Thyroid gland (tissue), 4 donors: ENCODE measurements around the gene CD209. TPM values are rescaled to one million over a fixed set of nuclear protein-coding genes. Genes with fewer than 3 reads are reported as not detected.
"Not testable (repeated sequence)": the region's sequence is repeated elsewhere in the genome, so short reads cannot be mapped to it uniquely, and the experiment has no call there.

ENCODE experiments used
- DNase-seq, 2 donors: peaks; one replicate each; pipeline ENCODE4 v3.0.0-alpha.2; 2019
- H3K27ac ChIP-seq, 3 donors: fragments of 200-600 bp; sonication (generic); 1 replicate in 2 of 3; 2 replicates in 1 of 3; pipeline ENCODE4 v1.5.1; 2016 to 2019; ENCODE audit warnings: mild to moderate bottlenecking in 1 of 3, moderate library complexity in 1 of 3
- H3K27me3 ChIP-seq: fragments of 200-600 bp; sonication (generic); one replicate; pipeline ENCODE4 v1.5.1; 2019
- H3K36me3 ChIP-seq, 2 donors: fragments of 200-600 bp; sonication (generic); one replicate each; pipeline ENCODE4 v1.5.1; 2016 to 2019
- H3K4me1 ChIP-seq, 2 donors: fragments of 200-600 bp; sonication (generic); one replicate each; pipeline ENCODE4 v1.5.1; 2017 to 2019
- H3K4me3 ChIP-seq, 3 donors: fragments of 200-600 bp; sonication (generic); replicated peaks in 1 of 3; 1 replicate in 2 of 3; 2 replicates in 1 of 3; pipeline ENCODE4 v1.5.1; 2016; ENCODE audit warnings: mild to moderate bottlenecking in 1 of 3
- H3K9me3 ChIP-seq: fragments of 200-600 bp; sonication (generic); one replicate; pipeline ENCODE4 v1.5.1; 2017
- POLR2A ChIP-seq, 2 donors: fragments of 450-650 bp; IDR thresholded peaks; one replicate each; pipeline ENCODE4 v1.6.1; 2017; ENCODE audit warnings: antibody characterized with exemption in 2 of 2, mild to moderate bottlenecking in 2 of 2, moderate library complexity in 1 of 2
- WGBS, 2 donors: methylation state at CpG; one replicate each; pipeline ENCODE4 v1.1.5; 2017; 5-methylcytosine and 5-hydroxymethylcytosine counted together
- intact Hi-C: fragments of 100-400 bp; cut with DNase I; formaldehyde crosslinking; loops from one replicate; pipeline ENCODE4 v1.15.1; 2023
- total RNA-seq, 4 donors: library from RNA; depleted of rRNA; stranded (reverse); fragments of >200 nt; gene quantifications; one replicate each; pipeline ENCODE4 v1.2.3, GENCODE V29; 2016
- TF ChIP-seq, protein P1 (sequence below), 6 experiments: fragments of 200-600 bp in 3 of 6; fragments of 450-650 bp in 3 of 6; sonication (generic) in 3 of 6; IDR thresholded peaks; one replicate each; pipeline ENCODE4 v1.5.1; 2016 to 2019; ENCODE audit warnings: antibody characterized with exemption in 6 of 6, mild to moderate bottlenecking in 2 of 6, inconsistent platforms in 1 of 6, moderate library complexity in 1 of 6

The CD209 gene
- total RNA-seq, 4 donors from 2014 or later = 1.5 to 6.4 (median 3.3) TPM

DNA sequence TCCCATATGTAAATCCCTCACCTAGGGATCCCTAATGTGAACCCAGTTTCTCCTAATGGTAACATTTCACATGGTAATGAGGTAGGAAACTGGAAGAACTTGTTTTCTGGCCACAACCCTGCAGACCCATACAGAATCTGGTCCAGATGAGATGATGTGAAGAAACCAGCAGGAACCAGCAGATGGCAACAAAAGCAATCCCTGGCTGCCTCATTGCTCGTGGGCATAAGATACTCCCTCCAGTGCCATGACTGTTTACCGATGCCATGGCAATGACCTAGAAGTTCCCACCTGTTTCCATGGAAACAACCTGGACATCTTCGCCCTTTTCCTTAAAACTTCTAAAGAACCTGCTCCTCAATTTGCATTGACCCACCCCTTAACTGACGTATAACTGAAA is 1.4 kb upstream of the CD209 start:
- Histone ChIP-seq H3K4me1 (no peaks in the 10 kb centered on the region), H3K9me3 (no peaks in the 10 kb centered on the region), H3K27ac (no peak overlapping the region), H3K4me3 (no peak overlapping the region), H3K27me3 (no peaks in the 10 kb centered on the region), H3K36me3 (no peaks in the 10 kb centered on the region)
- intact Hi-C loops = no loop called here
- TF ChIP-seq POLR2A (IDR thresholded peaks at IDR 0.05) = no peak
- TF ChIP-seq, protein P1, sequence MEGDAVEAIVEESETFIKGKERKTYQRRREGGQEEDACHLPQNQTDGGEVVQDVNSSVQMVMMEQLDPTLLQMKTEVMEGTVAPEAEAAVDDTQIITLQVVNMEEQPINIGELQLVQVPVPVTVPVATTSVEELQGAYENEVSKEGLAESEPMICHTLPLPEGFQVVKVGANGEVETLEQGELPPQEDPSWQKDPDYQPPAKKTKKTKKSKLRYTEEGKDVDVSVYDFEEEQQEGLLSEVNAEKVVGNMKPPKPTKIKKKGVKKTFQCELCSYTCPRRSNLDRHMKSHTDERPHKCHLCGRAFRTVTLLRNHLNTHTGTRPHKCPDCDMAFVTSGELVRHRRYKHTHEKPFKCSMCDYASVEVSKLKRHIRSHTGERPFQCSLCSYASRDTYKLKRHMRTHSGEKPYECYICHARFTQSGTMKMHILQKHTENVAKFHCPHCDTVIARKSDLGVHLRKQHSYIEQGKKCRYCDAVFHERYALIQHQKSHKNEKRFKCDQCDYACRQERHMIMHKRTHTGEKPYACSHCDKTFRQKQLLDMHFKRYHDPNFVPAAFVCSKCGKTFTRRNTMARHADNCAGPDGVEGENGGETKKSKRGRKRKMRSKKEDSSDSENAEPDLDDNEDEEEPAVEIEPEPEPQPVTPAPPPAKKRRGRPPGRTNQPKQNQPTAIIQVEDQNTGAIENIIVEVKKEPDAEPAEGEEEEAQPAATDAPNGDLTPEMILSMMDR (IDR thresholded peaks at IDR 0.05) = no peak
- no peak for DNase-seq
- 18 to 25% methylated on average over 4 of the region's 4 CpGs for WGBS, 2 donors

DNA sequence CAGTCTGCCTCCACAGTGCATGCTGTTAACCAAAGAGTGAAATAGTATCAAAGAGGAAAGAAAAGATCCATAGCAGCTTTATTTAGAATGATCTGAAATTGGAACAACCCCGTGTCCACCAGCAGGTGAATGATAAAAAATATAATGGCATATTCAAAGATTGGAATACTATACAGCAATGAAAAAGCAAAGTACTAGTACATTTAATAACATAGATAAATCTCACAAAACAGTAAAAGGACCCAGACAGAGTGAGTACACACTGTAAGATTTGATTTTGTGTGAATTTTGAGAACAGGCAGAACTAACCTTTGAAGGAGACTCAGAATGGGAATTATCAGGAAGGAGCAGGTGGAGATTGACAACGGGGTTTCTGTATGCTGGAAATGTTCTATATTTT is 837 bp upstream of the CD209 start:
- no peak for DNase-seq
- H3K27me3 ChIP-seq = no peaks in the 10 kb centered on the region
- intact Hi-C loops = no loop called here
- no peak for TF ChIP-seq POLR2A (IDR thresholded peaks at IDR 0.05)
- TF ChIP-seq, protein P1 (IDR thresholded peaks at IDR 0.05) = no peak
- no peaks in the 10 kb centered on the region for H3K9me3 ChIP-seq
- H3K36me3 ChIP-seq = no peaks in the 10 kb centered on the region
- H3K4me3 ChIP-seq = no peak overlapping the region
- 75 to 78% methylated on average over 2 of the region's 2 CpGs for WGBS, 2 donors
- H3K27ac ChIP-seq = no peak overlapping the region
- no peaks in the 10 kb centered on the region for H3K4me1 ChIP-seq

DNA sequence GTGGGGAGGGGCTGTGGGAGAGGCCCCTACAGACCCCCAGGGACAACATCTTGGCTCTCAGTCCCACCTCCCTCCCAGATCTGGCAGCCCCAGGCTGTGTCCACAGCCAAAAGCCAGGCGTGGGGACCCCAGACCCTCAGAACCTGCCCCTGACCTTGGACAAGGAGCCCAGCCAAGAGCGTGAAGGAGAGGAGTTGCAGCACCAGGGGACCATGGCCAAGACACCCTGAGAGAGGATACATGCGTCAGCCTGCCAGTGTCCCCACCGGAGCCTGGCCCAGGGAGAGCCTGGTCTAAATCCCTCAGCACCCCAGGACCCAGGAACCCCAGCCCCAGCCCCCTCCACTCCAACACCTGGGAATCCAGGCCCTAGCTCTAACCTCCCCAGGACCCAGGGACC is 1.0 kb downstream of the CD209 start:
- 38 to 68% methylated on average over 2 to 4 of the region's 4 CpGs for WGBS, 2 donors
- intact Hi-C loops, DNase-seq, H3K27ac ChIP-seq, H3K36me3 ChIP-seq, H3K27me3 ChIP-seq, H3K9me3 ChIP-seq, H3K4me1 ChIP-seq, H3K4me3 ChIP-seq: not testable (repeated sequence)

DNA sequence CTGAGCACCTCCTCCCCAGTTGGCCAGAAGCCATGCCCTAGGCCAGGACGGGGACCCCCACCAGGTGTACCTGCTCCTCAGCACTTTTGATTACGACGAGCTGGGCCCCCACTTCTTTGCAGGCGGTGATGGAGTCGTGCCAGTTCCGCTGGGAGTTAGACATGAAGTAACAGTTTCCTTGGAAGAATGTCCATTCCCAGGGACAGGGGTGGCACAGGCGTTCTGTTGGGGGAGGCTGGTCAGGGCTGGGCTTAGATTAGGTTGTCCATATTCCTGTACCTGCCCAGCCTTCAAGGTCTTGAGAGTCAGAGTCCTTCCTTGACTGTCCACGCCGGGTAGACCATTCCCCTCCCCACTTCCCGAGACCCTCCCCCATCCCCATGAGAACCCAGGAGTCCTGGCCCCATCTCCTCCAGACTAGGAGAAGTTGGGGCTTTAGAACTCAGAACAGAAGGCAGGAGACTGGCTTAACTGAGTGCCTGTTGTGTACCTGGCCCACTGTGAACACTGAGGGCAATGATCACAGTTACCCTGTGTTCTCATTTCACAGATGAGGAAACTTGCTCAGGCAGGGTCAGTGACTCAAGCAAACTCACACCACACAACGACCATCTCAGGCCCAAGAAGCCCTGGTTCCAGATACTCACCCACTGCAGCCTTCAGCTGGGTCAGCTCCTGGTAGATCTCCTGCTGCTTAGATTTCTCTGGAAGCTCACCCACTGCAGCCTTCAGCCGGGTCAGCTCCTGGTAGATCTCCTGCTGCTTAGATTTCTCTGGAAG is 2.3 kb downstream of the CD209 start:
- Histone ChIP-seq H3K27me3 (no peaks in the 10 kb centered on the region), H3K27ac (no peak overlapping the region), H3K36me3 (no peaks in the 10 kb centered on the region), H3K4me3 (no peak overlapping the region), H3K4me1 (no peaks in the 10 kb centered on the region), H3K9me3 (no peaks in the 10 kb centered on the region)
- no peak for DNase-seq
- TF ChIP-seq, protein P1 (IDR thresholded peaks at IDR 0.05) = no peak
- TF ChIP-seq POLR2A (IDR thresholded peaks at IDR 0.05) = no peak
- intact Hi-C loops = no loop called here
- 50 to 53% methylated on average over 10 to 11 of the region's 12 CpGs for WGBS, 2 donors

DNA sequence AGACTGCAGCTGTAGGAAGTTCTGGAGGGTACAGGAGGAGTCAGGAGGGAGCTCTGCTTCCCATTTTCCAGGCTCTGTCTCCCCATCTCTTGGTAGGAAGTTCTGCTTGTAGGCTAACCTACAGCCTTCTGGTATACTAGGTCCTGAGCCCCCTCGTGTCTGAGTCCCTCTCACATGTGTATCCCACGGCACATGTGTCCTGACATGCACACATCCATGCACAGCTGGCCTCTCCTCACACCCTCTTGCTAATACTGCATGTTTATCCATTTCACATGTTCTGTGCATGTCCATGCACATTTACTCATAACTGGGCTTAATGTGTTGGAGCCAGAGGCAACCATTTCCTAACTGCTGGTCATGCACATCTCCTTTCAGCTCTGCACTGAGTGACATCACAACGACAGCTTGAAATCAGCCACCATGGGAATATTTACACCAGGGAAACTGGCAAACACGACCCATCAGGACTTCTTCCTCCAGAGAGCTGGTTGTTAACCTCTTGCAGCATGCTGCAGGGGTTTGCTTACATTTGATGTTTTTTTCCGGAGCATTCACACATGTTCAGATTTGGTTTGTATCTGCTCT is 3.0 kb downstream of the CD209 start:
- Histone ChIP-seq H3K27ac (no peak overlapping the region), H3K36me3 (no peaks in the 10 kb centered on the region), H3K4me3 (no peak overlapping the region), H3K4me1 (no peaks in the 10 kb centered on the region), H3K9me3 (no peaks in the 10 kb centered on the region), H3K27me3 (no peaks in the 10 kb centered on the region)
- no peak for TF ChIP-seq POLR2A (IDR thresholded peaks at IDR 0.05)
- TF ChIP-seq, protein P1 (IDR thresholded peaks at IDR 0.05) = no peak
- no peak for DNase-seq
- intact Hi-C loops = no loop called here
- 57 to 59% methylated on average over 5 of the region's 5 CpGs for WGBS, 2 donors
